SK-N-DZ (cell line): ENCODE data around the gene DUSP2.

ENCODE experiments used
- DNase-seq: peaks from one replicate; pipeline ENCODE4 v3.0.0-alpha.2; 2015; ENCODE audit warnings: low spot score

DUSP2 gene

GRCh38 chr2:96115631-96116423 is 29.4 kb downstream of the DUSP2 start:
- DNase-seq: no peak

GRCh38 chr2:96114903-96115581 is 30.2 kb downstream of the DUSP2 start:
- DNase-seq: no peak

GRCh38 chr2:96114546-96114902 is 30.7 kb downstream of the DUSP2 start:
- DNase-seq: no peak

- no peak for DNase-seq
Measured at GRCh38 chr2:96113951-96114350, 31.3 kb downstream of the DUSP2 start.

- DNase-seq: no peak
Measured at GRCh38 chr2:96113367-96113677, 31.9 kb downstream of the DUSP2 start.

- DNase-seq: no peak
Measured at GRCh38 chr2:96112501-96113366, 32.5 kb downstream of the DUSP2 start.

- DNase-seq: no peak
Measured at GRCh38 chr2:96111823-96112500, 33.3 kb downstream of the DUSP2 start.

- no peak for DNase-seq
Measured at GRCh38 chr2:96111257-96111640, 34.0 kb downstream of the DUSP2 start.

GRCh38 chr2:96110621-96111256 is 34.5 kb downstream of the DUSP2 start:
- no peak for DNase-seq

- no peak for DNase-seq
Measured at GRCh38 chr2:96109931-96110511, 35.2 kb downstream of the DUSP2 start.

GRCh38 chr2:96109361-96109680 is 35.9 kb downstream of the DUSP2 start:
- DNase-seq: no peak

GRCh38 chr2:96108541-96109360 is 36.5 kb downstream of the DUSP2 start:
- peak; percentile 67 for DNase-seq

- no peak for DNase-seq
Measured at GRCh38 chr2:96108151-96108540, 37.1 kb downstream of the DUSP2 start.

GRCh38 chr2:96107708-96108065 is 37.6 kb downstream of the DUSP2 start:
- DNase-seq: no peak

- DNase-seq: no peak
Measured at GRCh38 chr2:96106991-96107707, 38.1 kb downstream of the DUSP2 start.

GRCh38 chr2:96105994-96106715 is 39.1 kb downstream of the DUSP2 start:
- no peak for DNase-seq

- DNase-seq: no peak
Measured at GRCh38 chr2:96105152-96105915, 39.9 kb downstream of the DUSP2 start.

GRCh38 chr2:96104487-96104861 is 40.8 kb downstream of the DUSP2 start:
- DNase-seq: no peak
